ENCODE measurements around the gene YWHAE.

DNA sequence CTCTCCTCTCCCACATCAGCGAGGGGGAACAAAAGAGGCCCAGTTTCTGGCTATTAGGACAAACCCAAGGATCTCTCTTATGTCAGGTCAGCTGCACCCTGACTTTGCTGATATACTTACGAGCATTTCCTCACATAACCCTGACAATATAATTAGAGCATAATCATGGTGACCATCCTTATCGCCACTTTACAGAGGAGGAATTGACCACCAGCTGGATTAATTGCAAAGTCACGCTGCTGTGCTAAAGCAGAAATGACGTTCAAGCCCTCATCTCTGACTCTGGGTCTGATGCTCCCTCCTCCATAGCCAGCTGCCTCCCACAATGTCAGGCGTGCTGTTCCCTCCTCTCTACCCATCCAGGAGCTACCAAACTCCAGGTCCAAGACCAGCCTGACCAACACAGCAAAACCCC is 78.0 kb downstream of the YWHAE start:
- TF ChIP-seq, protein P1, sequence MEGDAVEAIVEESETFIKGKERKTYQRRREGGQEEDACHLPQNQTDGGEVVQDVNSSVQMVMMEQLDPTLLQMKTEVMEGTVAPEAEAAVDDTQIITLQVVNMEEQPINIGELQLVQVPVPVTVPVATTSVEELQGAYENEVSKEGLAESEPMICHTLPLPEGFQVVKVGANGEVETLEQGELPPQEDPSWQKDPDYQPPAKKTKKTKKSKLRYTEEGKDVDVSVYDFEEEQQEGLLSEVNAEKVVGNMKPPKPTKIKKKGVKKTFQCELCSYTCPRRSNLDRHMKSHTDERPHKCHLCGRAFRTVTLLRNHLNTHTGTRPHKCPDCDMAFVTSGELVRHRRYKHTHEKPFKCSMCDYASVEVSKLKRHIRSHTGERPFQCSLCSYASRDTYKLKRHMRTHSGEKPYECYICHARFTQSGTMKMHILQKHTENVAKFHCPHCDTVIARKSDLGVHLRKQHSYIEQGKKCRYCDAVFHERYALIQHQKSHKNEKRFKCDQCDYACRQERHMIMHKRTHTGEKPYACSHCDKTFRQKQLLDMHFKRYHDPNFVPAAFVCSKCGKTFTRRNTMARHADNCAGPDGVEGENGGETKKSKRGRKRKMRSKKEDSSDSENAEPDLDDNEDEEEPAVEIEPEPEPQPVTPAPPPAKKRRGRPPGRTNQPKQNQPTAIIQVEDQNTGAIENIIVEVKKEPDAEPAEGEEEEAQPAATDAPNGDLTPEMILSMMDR (IDR thresholded peaks at IDR 0.05) = no peak
- TF ChIP-seq POLR2A (IDR thresholded peaks at IDR 0.05) = no peak

Data from right lobe of liver (tissue), 4 donors.